SK-N-SH (cell line): ENCODE data around the gene SIRT2.

Experiments used
- EZH2phosphoT487 ChIP-seq: fragments of 200-600 bp; sonication (generic); IDR thresholded peaks from 2 replicates; pipeline ENCODE4 v1.6.1; 2017; ENCODE audit warnings: low read depth, mixed run types, mild to moderate bottlenecking, antibody characterized with exemption, moderate library complexity, borderline replicate concordance
- FOXJ3 ChIP-seq: sonication (generic); formaldehyde crosslinking; IDR thresholded peaks from 2 replicates; pipeline ENCODE4 v1.5.1; 2020; ENCODE audit warnings: mild to moderate bottlenecking, missing genetic modification reagents
- POLR2AphosphoS5 ChIP-seq: IDR thresholded peaks from 2 replicates; pipeline ENCODE4 v1.6.1; 2012; ENCODE audit warnings: low read depth, low read length
- RAD21 ChIP-seq: IDR thresholded peaks from 2 replicates; pipeline ENCODE4 v1.6.1; 2012; ENCODE audit warnings: mild to moderate bottlenecking, low read length
- TAF1 ChIP-seq: IDR thresholded peaks from 2 replicates; pipeline ENCODE4 v1.6.1; 2012; ENCODE audit warnings: low read depth, mild to moderate bottlenecking, low read length, moderate library complexity, borderline replicate concordance
- TF ChIP-seq, protein P1 (sequence below): fragments of 200-600 bp; sonication (generic); IDR thresholded peaks from 2 replicates; pipeline ENCODE4 v1.6.1; 2017; ENCODE audit warnings: antibody characterized with exemption, mild to moderate bottlenecking, moderate library complexity

DNA sequence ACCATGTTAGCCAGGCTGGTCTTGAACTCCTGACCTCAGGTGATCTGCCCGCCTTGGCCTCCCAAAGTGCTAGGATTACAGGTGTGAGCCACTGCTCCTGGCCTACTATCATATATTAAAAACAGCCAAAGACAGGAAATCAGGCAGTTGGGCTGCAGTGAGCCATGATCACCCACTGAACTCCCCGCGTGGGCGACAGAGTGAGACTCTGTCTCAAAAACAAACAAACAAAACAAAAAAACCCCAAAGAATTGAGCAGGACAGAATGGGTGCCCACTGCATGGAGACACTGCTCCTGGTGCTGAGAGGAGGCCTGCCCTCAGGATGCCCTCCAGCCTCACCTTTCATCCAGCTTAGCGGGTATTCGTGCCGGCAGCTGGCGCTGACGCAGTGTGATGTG, 16.1 kb downstream of the SIRT2 start:
- TF ChIP-seq, protein P1, sequence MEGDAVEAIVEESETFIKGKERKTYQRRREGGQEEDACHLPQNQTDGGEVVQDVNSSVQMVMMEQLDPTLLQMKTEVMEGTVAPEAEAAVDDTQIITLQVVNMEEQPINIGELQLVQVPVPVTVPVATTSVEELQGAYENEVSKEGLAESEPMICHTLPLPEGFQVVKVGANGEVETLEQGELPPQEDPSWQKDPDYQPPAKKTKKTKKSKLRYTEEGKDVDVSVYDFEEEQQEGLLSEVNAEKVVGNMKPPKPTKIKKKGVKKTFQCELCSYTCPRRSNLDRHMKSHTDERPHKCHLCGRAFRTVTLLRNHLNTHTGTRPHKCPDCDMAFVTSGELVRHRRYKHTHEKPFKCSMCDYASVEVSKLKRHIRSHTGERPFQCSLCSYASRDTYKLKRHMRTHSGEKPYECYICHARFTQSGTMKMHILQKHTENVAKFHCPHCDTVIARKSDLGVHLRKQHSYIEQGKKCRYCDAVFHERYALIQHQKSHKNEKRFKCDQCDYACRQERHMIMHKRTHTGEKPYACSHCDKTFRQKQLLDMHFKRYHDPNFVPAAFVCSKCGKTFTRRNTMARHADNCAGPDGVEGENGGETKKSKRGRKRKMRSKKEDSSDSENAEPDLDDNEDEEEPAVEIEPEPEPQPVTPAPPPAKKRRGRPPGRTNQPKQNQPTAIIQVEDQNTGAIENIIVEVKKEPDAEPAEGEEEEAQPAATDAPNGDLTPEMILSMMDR: no peak
- TF ChIP-seq TAF1: no peak
- TF ChIP-seq POLR2AphosphoS5: no peak
- TF ChIP-seq FOXJ3 (CRISPR knock-in tag): no peak
- no peak for TF ChIP-seq RAD21
- no peak for TF ChIP-seq EZH2phosphoT487
